GM21390 (cell line): Measurements from ENCODE around the gene TAF1C.

Experiments used
- ATAC-seq: cut with Tn5 transposase; IDR thresholded peaks from one replicate; pipeline ENCODE4 v1.9.1; 2021; ENCODE audit not compliant: unreplicated experiment

Gene TAF1C

GRCh38 chr16:84161801-84162200 lies 25.1 kb downstream of the TAF1C start:
- ATAC-seq: no peak

- no peak for ATAC-seq
Measured at GRCh38 chr16:84161037-84161436, 25.8 kb downstream of the TAF1C start.

- ATAC-seq: no peak
Measured at GRCh38 chr16:84159800-84160199, 27.1 kb downstream of the TAF1C start.

GRCh38 chr16:84159007-84159406 lies 27.9 kb downstream of the TAF1C start:
- ATAC-seq: no peak

- no peak for ATAC-seq
Measured at GRCh38 chr16:84156342-84156784, 30.5 kb downstream of the TAF1C start.

GRCh38 chr16:84155771-84156170 lies 31.1 kb downstream of the TAF1C start:
- no peak for ATAC-seq

GRCh38 chr16:84155226-84155625 lies 31.6 kb downstream of the TAF1C start:
- no peak for ATAC-seq

GRCh38 chr16:84153660-84154214 lies 33.1 kb downstream of the TAF1C start:
- no peak for ATAC-seq

- ATAC-seq: no peak
Measured at GRCh38 chr16:84150926-84151325, 35.9 kb downstream of the TAF1C start.

- peak; percentile 76 for ATAC-seq
Measured at GRCh38 chr16:84144859-84145639, 41.8 kb downstream of the TAF1C start, which contains the start of the genes DNAAF1 and HSDL1. Gene DNAAF1 (plus strand): TSS chr16:84145308. CDS start chr16:84145441, 133 bp downstream. Gene HSDL1 (minus strand): TSS chr16:84145177. CDS start chr16:84131321, 13,856 bp downstream.

GRCh38 chr16:84144209-84144858 lies 42.5 kb downstream of the TAF1C start:
- ATAC-seq: peak; percentile 33

- no peak for ATAC-seq
Measured at GRCh38 chr16:84143784-84144199, 43.1 kb downstream of the TAF1C start.

GRCh38 chr16:84143081-84143480 lies 43.8 kb downstream of the TAF1C start:
- ATAC-seq: no peak

GRCh38 chr16:84141143-84141670 lies 45.6 kb downstream of the TAF1C start:
- ATAC-seq: no peak

GRCh38 chr16:84139628-84140258 lies 47.1 kb downstream of the TAF1C start:
- ATAC-seq: no peak

GRCh38 chr16:84138824-84139627 lies 47.8 kb downstream of the TAF1C start:
- ATAC-seq: no peak

- no peak for ATAC-seq
Measured at GRCh38 chr16:84138500-84138823, 48.4 kb downstream of the TAF1C start.

GRCh38 chr16:84137769-84138357 lies 49.0 kb downstream of the TAF1C start:
- ATAC-seq: no peak

GRCh38 chr16:84137287-84137686 lies 49.6 kb downstream of the TAF1C start:
- no peak for ATAC-seq
